HG02610 (cell line): Measurements from ENCODE around the gene RPL36A.
A peak's percentile ranks its signal among the peaks of the same experiment; 100 is the strongest.

Source experiments
- ATAC-seq: cut with Tn5 transposase; IDR thresholded peaks from one replicate; pipeline ENCODE4 v1.9.1; 2021; ENCODE audit warnings: mild to moderate bottlenecking, moderate library complexity; ENCODE audit not compliant: unreplicated experiment

The RPL36A gene

DNA sequence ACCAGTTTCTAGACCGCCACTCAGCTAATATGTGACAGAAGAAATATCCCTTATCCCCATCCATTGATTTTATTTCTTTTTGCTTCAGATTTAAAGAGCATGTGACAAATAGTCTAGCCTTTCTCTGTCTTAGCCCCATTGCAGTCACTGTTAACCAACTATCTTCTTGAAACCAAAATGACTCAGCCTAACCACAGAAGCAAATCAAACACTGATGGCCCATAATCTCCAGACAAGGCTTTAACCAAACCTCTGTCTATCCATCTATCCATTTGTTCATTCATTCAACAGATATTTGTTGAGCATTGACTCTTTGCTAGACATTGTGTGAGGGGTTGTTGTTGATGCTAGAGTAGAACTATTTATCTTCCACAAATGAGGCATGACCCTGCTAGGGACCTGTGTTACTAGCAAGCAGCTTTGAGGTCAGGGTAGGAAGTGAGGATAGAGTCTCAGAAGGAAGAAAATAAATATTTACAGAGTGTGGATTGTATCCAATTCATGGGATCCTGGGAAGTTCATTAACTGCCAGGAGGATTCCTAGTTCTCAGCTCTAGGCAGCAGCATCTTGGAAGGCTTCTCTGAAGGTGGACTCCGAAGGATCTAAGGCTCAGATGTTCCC is 39.8 kb downstream of the RPL36A start:
- peak; percentile 97 for ATAC-seq

DNA sequence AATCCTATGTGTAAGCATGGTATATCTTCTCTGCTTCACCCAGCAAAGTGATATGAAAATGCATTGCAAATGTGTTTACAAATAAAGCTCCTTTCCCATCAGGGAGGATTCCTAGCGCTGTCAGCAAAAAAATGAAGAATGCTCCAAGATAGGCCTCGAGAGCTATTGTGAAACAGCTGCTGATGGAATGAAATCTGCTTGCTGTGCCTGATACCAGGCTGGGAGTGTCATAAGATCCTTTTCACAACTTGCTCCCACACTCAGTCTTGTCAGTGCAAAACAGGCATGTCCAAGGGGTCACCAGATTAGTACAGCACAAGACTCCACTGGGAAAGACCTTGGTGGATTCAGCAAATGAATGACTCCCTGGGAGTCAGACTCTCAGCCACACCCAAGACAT is 51.3 kb downstream of the RPL36A start:
- ATAC-seq, result no peak
